GM12873 (cell line): ENCODE data around the gene CPT1A.

ENCODE experiments used
- CTCF ChIP-seq: IDR thresholded peaks from 2 replicates; pipeline ENCODE4 v1.5.1; 2012; ENCODE audit warnings: low read depth, mild to moderate bottlenecking, moderate library complexity, low read length, control low read depth; ENCODE audit not compliant: insufficient read depth; ENCODE audit errors: missing control alignments

The CPT1A gene

GRCh38 chr11:68859123-68859522, 17.4 kb upstream of the CPT1A start:
- no peak for TF ChIP-seq CTCF

- TF ChIP-seq CTCF = no peak
These were observed 15.4 kb upstream of the CPT1A start for GRCh38 chr11:68857037-68857586.

GRCh38 chr11:68855205-68855981, 13.7 kb upstream of the CPT1A start:
- TF ChIP-seq CTCF = no peak

- TF ChIP-seq CTCF = no peak
These were observed 12.7 kb upstream of the CPT1A start for GRCh38 chr11:68854273-68854958.

- TF ChIP-seq CTCF = no peak
These were observed 10.9 kb upstream of the CPT1A start for GRCh38 chr11:68852628-68853027.

GRCh38 chr11:68848429-68848828, 6.7 kb upstream of the CPT1A start:
- TF ChIP-seq CTCF = no peak

- no peak for TF ChIP-seq CTCF
These were observed 5.7 kb upstream of the CPT1A start for GRCh38 chr11:68847395-68847794.
